Measurements from ENCODE around the gene VDR.

DNA sequence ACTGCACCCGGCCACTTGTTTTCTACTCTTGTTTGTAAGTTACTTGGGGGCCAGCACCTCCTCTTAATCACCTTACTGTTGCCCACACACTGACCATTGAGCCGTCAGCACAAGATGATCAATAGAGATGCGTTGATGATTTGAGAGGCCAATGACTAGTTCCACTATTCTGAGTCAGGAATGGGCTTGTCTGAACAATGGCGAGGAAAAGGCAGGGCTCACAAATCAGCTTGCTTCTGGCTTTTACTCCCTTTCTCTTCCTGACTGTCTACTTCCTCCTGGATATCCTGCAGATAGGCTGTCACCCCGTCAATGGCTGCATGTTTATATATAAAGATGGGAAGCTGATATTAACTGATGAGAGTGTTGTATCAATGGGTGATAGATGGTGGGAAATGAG, 55.9 kb downstream of the VDR start:
- TF ChIP-seq, protein P1, sequence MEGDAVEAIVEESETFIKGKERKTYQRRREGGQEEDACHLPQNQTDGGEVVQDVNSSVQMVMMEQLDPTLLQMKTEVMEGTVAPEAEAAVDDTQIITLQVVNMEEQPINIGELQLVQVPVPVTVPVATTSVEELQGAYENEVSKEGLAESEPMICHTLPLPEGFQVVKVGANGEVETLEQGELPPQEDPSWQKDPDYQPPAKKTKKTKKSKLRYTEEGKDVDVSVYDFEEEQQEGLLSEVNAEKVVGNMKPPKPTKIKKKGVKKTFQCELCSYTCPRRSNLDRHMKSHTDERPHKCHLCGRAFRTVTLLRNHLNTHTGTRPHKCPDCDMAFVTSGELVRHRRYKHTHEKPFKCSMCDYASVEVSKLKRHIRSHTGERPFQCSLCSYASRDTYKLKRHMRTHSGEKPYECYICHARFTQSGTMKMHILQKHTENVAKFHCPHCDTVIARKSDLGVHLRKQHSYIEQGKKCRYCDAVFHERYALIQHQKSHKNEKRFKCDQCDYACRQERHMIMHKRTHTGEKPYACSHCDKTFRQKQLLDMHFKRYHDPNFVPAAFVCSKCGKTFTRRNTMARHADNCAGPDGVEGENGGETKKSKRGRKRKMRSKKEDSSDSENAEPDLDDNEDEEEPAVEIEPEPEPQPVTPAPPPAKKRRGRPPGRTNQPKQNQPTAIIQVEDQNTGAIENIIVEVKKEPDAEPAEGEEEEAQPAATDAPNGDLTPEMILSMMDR (IDR thresholded peaks at IDR 0.05; ENCODE audit: poor library complexity) = no peak
- TF ChIP-seq EZH2phosphoT487 (IDR thresholded peaks at IDR 0.05; ENCODE audit: low read depth, severe bottlenecking, unreplicated experiment) = no peak
- TF ChIP-seq EZH2 (IDR thresholded peaks at IDR 0.05; ENCODE audit: borderline replicate concordance) = no peak
